Endothelial cell of umbilical vein (primary cell): ENCODE results near the gene ADAMTS17. TPM values are rescaled to one million over a fixed set of nuclear protein-coding genes. Genes with fewer than 3 reads are reported as not detected.

ENCODE experiments used
- BruUV-seq: library from RNA; stranded (reverse); fragments of 400-500 nt; replicated peaks from 2 replicates; lab custom pipeline; 2021; lab: Mats Ljungman, UMichigan
- CTCF ChIA-PET: fragments of 300-600, 350-600 bp; sonication (Branson Sonifier 250); formaldehyde crosslinking; loops from one replicate; lab custom pipeline; 2021; ENCODE audit warnings: antibody characterized with exemption, inconsistent platforms; lab: Charles Lee
- POLR2A ChIA-PET: fragments of 300-600, 350-600 bp; sonication (Branson Sonifier 250); formaldehyde crosslinking; loops from one replicate; lab custom pipeline; 2021; ENCODE audit warnings: antibody characterized with exemption, inconsistent platforms; lab: Charles Lee
- DNase-seq: peaks from one replicate; pipeline ENCODE4 v3.0.0-alpha.2; 2011; ENCODE audit warnings: low read depth, low spot score
- FAIRE-seq: peaks from 2 replicates; lab custom pipeline; 2011; peaks lifted over from hg19 to GRCh38; lab: Jason Lieb, UNC
- H2AFZ ChIP-seq: 2 replicates; pipeline ENCODE4 v1.6.0; 2012; ENCODE audit warnings: low read depth, low read length, control low read depth, inconsistent platforms
- H3K27ac ChIP-seq: 2 replicates; pipeline ENCODE4 v1.5.1; 2011; ENCODE audit warnings: low read depth, mild to moderate bottlenecking, control low read depth, low read length, moderate library complexity; ENCODE audit not compliant: insufficient read depth
- H3K27me3 ChIP-seq, 2 experiments: 2 replicates each; pipeline versions ENCODE4 v1.6.0 to v1.6.1; 2011; ENCODE audit warnings: low read length in 2 of 2, mixed read lengths in 1 of 2; ENCODE audit not compliant: control insufficient read depth in 2 of 2, insufficient read depth in 2 of 2
- H3K36me3 ChIP-seq, 2 experiments: 2 replicates in 1 of 2; 3 replicates in 1 of 2; pipeline ENCODE4 v1.5.1; 2011; ENCODE audit warnings: low read length in 2 of 2, mild to moderate bottlenecking in 1 of 2, moderate library complexity in 1 of 2; ENCODE audit not compliant: control insufficient read depth in 2 of 2, insufficient read depth in 2 of 2; ENCODE audit errors: extremely low read depth in 1 of 2
- H3K4me1 ChIP-seq: 3 replicates; pipeline ENCODE4 v1.5.1; 2011; ENCODE audit warnings: mild to moderate bottlenecking, low read length; ENCODE audit not compliant: control insufficient read depth, insufficient read depth; ENCODE audit errors: extremely low read depth
- H3K4me2 ChIP-seq: 2 replicates; pipeline ENCODE4 v1.6.1; 2011; ENCODE audit warnings: low read length, control low read depth, mixed read lengths; ENCODE audit not compliant: insufficient read depth
- H3K4me3 ChIP-seq, 3 experiments: fragments of 200-600 bp in 1 of 3; sonication (generic), shearing (Covaris generic) in 1 of 3; replicated peaks in 1 of 3; 2 replicates each; pipeline ENCODE4 v1.5.1; 2011 to 2016; ENCODE audit warnings: control low read depth in 3 of 3, low read length in 3 of 3, mild to moderate bottlenecking in 2 of 3, inconsistent platforms in 1 of 3, low read depth in 1 of 3, moderate library complexity in 1 of 3; ENCODE audit not compliant: insufficient read depth in 1 of 3
- H3K79me2 ChIP-seq: 2 replicates; pipeline ENCODE4 v1.6.0; 2012; ENCODE audit warnings: low read length, inconsistent platforms; ENCODE audit not compliant: control insufficient read depth, insufficient read depth
- H3K9ac ChIP-seq: replicated peaks from 2 replicates; pipeline ENCODE3; 2011; ENCODE audit warnings: low read length, control low read depth; ENCODE audit not compliant: insufficient read depth; ENCODE audit errors: extremely low read depth
- H3K9me1 ChIP-seq: replicated peaks from 3 replicates; pipeline ENCODE4 v1.6.0; 2011; ENCODE audit warnings: mild to moderate bottlenecking, low read length; ENCODE audit not compliant: control insufficient read depth, insufficient read depth; ENCODE audit errors: extremely low read depth
- H3K9me3 ChIP-seq: replicated peaks from 2 replicates; pipeline ENCODE4 v1.5.1; 2012; ENCODE audit warnings: low read length, inconsistent platforms; ENCODE audit not compliant: control insufficient read depth, insufficient read depth
- H4K20me1 ChIP-seq: replicated peaks from 2 replicates; pipeline ENCODE3; 2011; ENCODE audit warnings: mild to moderate bottlenecking, low read length; ENCODE audit not compliant: control insufficient read depth, insufficient read depth; ENCODE audit errors: extremely low read depth
- GATA2 ChIP-seq: IDR thresholded peaks from 2 replicates; pipeline ENCODE4 v1.7.0; 2011; ENCODE audit warnings: low read depth, mild to moderate bottlenecking, moderate library complexity, mixed read lengths, low read length; ENCODE audit not compliant: insufficient read length, insufficient read depth
- MYC ChIP-seq: IDR thresholded peaks from one replicate; pipeline ENCODE4 v1.6.1; 2011; ENCODE audit warnings: mild to moderate bottlenecking, low read depth, low read length
- POLR2A ChIP-seq: IDR thresholded peaks from 2 replicates; pipeline ENCODE4 v1.6.1; 2012; ENCODE audit warnings: low read depth, mild to moderate bottlenecking, control low read depth, low read length
- POLR2AphosphoS5 ChIP-seq: IDR thresholded peaks from 2 replicates; pipeline ENCODE4 v1.6.1; 2012; ENCODE audit warnings: low read depth, mild to moderate bottlenecking, control low read depth, low read length, moderate library complexity; ENCODE audit not compliant: insufficient read depth
- dilution Hi-C: fragments of 300-500 bp; cut with MboI; formaldehyde crosslinking; loops from one replicate; pipeline ENCODE4 v1.15.0; 2019; ENCODE audit warnings: low sequenced_read_pairs; ENCODE audit not compliant: extremely low pct_ligation_motif_present
- intact Hi-C: fragments of 100-400 bp; cut with micrococcal nuclease; formaldehyde crosslinking; loops from one replicate; pipeline ENCODE4 v1.10.0; 2022
- polyA plus RNA-seq, 4 experiments: library from polyadenylated mRNA; depleted of rRNA in 3 of 4; stranded (reverse) in 3 of 4; unstranded in 1 of 4; fragments of >200 nt; gene quantifications; 2 replicates each; pipeline versions ENCODE4 v1.2.1 to v1.2.3, GENCODE V29; 2011 to 2012; ENCODE audit warnings: missing spikeins in 1 of 4
- total RNA-seq: library from RNA; stranded (reverse); gene quantifications from 2 replicates; pipeline ENCODE4 v1.2.3, GENCODE V29; 2021
- TF ChIP-seq, protein P1 (sequence below), 2 donors: IDR thresholded peaks; 1 replicate in 1 of 2; 2 replicates in 1 of 2; pipeline ENCODE4 v1.5.1; 2011; ENCODE audit warnings: low read length in 2 of 2, mild to moderate bottlenecking in 2 of 2, moderate library complexity in 2 of 2, control low read depth in 1 of 2, inconsistent platforms in 1 of 2, low read depth in 1 of 2; ENCODE audit not compliant: insufficient read depth in 1 of 2; ENCODE audit errors: extremely low read depth in 1 of 2

ADAMTS17 gene
- total and polyA plus RNA-seq, 2 donors (not counting 3 experiments of a cell fraction or from before 2014, with no cell fraction given), result 0.12 TPM; not detected in 1

DNA sequence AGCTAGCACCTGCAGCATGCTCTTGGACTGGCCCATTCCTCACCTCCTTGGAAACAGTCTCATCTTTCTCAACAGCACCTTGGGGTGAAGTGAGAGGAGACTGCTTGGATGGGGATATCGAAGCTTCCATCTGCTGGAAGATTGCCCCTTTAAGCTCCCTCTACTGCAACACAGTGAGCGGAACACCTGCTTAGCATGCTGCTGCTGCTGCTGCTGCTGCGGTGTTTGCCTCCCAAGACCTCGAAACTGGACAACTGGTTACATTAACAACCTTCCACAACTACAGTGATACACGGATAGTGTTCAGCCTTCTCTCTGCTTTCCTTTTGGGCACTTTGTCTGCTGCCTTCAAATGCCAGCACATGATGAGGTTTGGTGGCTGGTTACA lies 354.7 kb downstream of the ADAMTS17 start:
- Histone ChIP-seq H3K9me1 (no peaks in the 10 kb centered on the region), H3K36me3 (no peaks in the 10 kb centered on the region), H3K4me1 (no peaks in the 10 kb centered on the region), H3K9me3 (no peaks in the 10 kb centered on the region), H3K4me2 (no peak overlapping the region), H4K20me1 (no peaks in the 10 kb centered on the region), H2AFZ (no peak overlapping the region), H3K79me2 (no peaks in the 10 kb centered on the region), H3K27ac (no peak overlapping the region), H3K4me3 (no peak overlapping the region), H3K27me3 (no peaks in the 10 kb centered on the region), H3K9ac (no peak overlapping the region)
- POLR2A ChIA-PET, result no interaction called here
- DNase-seq (no peak), FAIRE-seq (no peak)
- CTCF ChIA-PET, result no interaction called here
- dilution Hi-C loops (no loop called here), intact Hi-C loops (no loop called here)
- TF ChIP-seq GATA2 (no peak), POLR2A (no peak)
- TF ChIP-seq, protein P1, sequence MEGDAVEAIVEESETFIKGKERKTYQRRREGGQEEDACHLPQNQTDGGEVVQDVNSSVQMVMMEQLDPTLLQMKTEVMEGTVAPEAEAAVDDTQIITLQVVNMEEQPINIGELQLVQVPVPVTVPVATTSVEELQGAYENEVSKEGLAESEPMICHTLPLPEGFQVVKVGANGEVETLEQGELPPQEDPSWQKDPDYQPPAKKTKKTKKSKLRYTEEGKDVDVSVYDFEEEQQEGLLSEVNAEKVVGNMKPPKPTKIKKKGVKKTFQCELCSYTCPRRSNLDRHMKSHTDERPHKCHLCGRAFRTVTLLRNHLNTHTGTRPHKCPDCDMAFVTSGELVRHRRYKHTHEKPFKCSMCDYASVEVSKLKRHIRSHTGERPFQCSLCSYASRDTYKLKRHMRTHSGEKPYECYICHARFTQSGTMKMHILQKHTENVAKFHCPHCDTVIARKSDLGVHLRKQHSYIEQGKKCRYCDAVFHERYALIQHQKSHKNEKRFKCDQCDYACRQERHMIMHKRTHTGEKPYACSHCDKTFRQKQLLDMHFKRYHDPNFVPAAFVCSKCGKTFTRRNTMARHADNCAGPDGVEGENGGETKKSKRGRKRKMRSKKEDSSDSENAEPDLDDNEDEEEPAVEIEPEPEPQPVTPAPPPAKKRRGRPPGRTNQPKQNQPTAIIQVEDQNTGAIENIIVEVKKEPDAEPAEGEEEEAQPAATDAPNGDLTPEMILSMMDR (IDR thresholded peaks at IDR 0.05; ENCODE audit: extremely low read depth in 1 of 2, insufficient read depth in 1 of 2, low read depth in 1 of 2, low read length in 2 of 2), result no peak
- BruUV-seq, result no TSS peak

DNA sequence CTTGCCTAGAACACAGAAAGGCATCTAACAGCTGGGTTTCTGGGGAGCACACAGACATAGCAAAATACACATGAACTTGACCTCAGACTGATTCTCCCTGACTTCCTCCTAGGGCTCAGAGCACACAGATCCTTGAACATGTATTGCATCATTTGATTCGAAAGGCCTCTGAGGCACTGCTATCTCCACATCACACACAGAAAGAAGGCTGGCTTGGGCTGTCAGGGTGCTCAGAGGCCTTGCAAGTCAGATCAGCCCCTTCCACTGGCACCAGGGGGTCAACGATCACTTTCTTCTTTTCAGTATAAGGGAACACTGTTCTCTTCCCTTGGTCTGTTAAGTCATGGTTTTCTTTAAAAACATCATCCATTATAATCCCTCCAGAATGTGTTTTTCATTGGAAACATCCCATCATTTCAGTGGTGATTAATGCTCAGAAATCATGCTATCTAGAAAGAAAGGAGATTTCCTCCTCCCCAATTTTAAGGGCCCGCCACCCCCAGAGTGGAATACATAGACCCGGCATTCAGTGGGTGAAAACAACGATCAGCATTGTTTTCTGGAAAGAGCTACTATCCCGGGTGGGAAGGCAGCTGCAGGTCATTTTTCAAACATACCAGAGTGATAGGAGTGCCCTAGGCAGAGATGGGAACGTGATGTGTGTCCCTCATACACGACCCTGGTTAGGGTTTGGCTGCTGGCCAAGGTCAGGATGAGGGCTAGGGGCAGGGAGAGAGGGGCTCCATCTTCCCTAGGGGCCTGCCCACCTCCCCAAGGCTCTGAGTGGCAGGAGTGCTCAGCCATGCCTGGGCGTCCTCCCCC lies 355.3 kb downstream of the ADAMTS17 start:
- H2AFZ ChIP-seq, result no peak overlapping the region
- no peaks in the 10 kb centered on the region for H3K9me1 ChIP-seq
- no peaks in the 10 kb centered on the region for H4K20me1 ChIP-seq
- no peak overlapping the region for H3K9ac ChIP-seq
- H3K4me1 ChIP-seq, result no peaks in the 10 kb centered on the region
- DNase-seq (no peak), FAIRE-seq (no peak)
- TF ChIP-seq MYC (no peak), POLR2AphosphoS5 (no peak)
- H3K4me3 ChIP-seq, result no peak overlapping the region
- ChIA-PET CTCF (no interaction called here), POLR2A (no interaction called here)
- BruUV-seq, result no TSS peak
- no peak overlapping the region for H3K27ac ChIP-seq
- dilution Hi-C loops, result no loop called here
- H3K36me3 ChIP-seq, result no peaks in the 10 kb centered on the region
- intact Hi-C loops, result no loop called here
- no peak overlapping the region for H3K4me2 ChIP-seq
- H3K79me2 ChIP-seq, result no peaks in the 10 kb centered on the region
- no peaks in the 10 kb centered on the region for H3K9me3 ChIP-seq
- H3K27me3 ChIP-seq, result no peaks in the 10 kb centered on the region
